ENCODE results near the gene LAMA3.

The LAMA3 gene

DNA sequence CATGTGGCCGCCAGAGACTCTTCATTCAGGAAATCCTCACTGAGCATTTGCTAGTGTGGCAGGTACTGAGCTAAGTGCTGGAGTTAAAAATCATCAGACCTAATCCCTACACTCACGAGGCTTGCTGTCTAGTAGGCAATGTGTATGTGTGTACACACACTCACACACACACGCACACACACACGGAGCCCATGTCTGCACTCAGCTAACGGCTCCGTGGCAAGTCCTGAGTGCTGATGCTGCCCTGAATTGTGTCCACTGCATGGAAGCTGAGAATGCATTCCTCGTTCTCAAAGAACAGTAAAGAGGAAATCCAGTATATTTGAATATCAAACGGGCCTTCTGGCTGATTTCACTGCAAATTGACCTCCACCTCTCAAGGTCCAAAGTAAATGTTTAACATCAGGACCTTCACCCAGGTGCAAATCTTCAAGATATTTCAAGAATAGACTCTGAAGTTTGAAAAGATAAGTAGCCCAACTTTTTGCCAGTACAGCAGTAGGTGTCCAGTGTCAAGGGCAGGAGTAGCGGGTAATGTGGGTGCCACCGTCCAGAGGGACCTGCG lies 189.2 kb downstream of the LAMA3 start:
- DNase-seq (ENCODE audit: low read depth): no peak

GRCh38 chr18:23879126-23879525 lies 189.9 kb downstream of the LAMA3 start:
- DNase-seq (ENCODE audit: low read depth): no peak

- DNase-seq (ENCODE audit: low read depth): no peak
These were observed 190.3 kb downstream of the LAMA3 start for GRCh38 chr18:23879544-23879943.

DNA sequence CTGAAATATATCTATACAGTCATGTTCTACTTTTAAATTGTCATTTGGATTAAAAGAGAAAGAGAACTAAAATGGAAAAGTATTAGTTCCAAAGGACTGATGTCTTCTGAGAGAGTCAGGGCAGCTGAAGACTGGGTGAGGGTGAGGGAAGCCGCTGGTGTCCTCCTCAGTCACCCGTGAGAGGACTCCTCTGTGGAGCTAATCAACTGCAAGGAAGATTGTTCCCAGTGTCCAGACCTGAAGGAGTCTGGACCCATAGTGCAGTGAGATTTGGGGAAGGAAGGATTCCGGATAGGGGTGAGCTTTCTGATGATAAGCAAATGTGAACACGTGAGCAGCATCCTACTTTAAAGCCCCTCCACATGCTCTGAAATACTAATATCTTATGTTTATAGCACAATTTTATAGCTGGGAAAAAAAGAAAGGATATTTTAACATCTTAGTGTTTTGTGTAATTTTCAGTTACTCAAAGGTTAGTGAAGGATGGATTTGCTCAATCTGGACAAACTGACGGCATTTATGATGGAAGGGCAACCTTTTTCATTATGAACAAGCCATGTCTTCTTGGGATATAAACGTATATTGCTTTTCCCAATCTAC lies 190.8 kb downstream of the LAMA3 start:
- no peak for DNase-seq (ENCODE audit: low read depth)

DNA sequence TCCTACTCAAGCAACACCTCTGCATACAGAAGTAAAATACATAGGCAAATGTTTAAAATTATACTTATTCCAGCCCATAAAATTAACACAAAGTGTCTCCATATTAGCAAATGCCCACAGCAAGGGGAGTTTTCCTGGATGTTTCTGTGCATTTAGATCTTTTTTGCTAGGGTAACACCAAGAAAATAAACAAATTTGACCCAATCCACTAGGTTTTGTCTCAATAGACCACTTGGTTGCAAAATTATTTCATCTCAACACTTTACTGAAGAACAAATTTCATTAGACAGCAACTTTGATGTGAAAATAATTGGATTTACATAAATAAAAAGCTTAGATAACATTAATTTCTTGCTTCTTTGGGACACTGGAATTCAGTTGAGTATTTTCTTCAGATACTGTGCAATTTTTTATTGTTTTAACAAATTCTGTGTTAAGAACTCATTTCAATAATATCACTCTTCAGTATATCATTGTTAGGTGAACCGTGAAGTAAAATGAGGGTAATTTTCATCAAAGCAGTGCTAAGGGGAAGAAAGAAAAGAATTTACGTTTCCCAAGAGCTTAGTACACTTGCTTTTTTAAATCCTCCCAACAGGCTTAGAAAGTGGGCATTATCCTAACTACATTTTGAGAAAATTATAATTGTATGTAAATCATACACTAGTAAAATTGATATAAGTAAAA lies 191.8 kb downstream of the LAMA3 start:
- DNase-seq (ENCODE audit: low read depth): no peak

- DNase-seq (ENCODE audit: low read depth): no peak
These were observed 192.5 kb downstream of the LAMA3 start for GRCh38 chr18:23881778-23882177.

GRCh38 chr18:23882616-23883276 lies 193.5 kb downstream of the LAMA3 start:
- DNase-seq (ENCODE audit: low read depth): no peak

DNA sequence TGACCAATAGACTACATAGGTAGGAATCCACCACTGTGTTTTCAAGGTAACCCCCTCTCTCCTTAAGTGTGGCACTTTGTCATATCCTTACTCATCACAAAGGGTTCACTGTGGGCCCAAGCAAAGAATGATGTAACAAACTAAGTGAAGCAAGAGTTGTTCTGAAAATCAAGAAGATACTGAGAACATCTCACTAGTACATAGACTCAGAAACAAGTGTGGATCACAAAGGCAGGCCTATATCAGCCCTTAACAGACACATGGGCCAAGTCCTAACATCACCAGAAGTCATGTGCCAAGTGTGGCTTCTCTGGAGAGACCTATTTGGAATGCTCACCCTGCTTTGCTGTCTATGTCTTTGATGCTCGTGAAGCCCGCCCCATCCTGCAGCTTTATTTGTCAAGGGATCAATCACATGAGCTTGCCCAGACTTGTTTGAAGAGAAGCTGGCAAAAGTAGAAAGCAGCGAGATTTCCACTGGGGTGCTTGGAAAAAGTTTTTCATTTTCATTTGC lies 194.1 kb downstream of the LAMA3 start:
- DNase-seq (ENCODE audit: low read depth): no peak

DNA sequence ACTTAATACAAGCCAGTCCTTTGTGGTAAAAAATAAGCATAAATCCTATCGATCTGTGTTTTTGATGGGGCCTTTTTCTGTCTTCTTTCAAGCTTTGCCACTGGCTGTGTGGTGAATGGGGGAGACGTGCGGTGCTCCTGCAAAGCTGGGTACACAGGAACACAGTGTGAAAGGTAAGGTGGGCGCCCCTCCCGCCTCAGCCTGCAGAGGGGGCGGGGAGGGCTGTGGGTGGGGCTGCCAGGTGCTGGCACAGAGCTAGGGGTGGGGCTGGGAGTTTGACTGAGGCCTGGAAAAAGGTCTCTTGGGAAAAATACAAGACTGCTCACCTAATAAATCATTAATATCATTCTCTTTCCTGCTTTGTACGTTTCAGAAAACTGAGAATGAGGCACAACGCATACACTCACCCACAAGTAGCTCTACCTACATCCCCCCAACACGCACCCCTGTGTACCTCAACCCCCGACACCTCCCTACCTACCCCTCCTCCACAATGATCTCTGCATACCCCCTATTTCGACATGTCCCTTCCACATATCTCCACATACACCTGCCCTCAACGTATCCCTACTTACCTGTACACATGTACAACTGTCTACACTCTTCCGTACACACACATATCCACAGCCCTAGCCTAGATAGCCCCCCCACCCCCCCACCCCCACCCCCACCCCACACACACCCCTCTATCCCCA lies 195.6 kb downstream of the LAMA3 start:
- no peak for DNase-seq (ENCODE audit: low read depth)

DNA sequence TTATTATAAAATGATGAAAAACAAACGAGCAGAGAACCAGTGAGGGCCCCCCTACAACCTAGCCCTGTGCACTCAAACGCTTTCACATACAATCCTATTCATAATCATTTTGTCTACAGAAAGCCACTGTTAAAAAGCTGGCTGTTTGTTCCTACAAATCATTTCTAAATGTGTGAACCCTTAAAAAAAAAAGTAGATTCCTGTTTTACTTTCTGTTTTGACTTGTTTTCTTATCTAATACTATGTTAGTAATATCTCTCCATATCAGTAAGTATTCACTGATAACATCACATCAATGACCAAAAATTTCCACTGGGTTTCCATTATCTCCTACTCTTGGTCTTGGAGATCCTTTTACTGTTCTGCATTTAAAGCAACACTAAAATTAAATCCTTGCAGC lies 196.5 kb downstream of the LAMA3 start:
- DNase-seq (ENCODE audit: low read depth): no peak

- DNase-seq (ENCODE audit: low read depth): no peak
These were observed 197.8 kb downstream of the LAMA3 start for GRCh38 chr18:23887035-23887434.

- DNase-seq (ENCODE audit: low read depth): no peak
These were observed 198.2 kb downstream of the LAMA3 start for GRCh38 chr18:23887493-23887892.

GRCh38 chr18:23888881-23889280 lies 199.6 kb downstream of the LAMA3 start:
- no peak for DNase-seq (ENCODE audit: low read depth)

GRCh38 chr18:23889907-23890306 lies 200.7 kb downstream of the LAMA3 start:
- no peak for DNase-seq (ENCODE audit: low read depth)

DNA sequence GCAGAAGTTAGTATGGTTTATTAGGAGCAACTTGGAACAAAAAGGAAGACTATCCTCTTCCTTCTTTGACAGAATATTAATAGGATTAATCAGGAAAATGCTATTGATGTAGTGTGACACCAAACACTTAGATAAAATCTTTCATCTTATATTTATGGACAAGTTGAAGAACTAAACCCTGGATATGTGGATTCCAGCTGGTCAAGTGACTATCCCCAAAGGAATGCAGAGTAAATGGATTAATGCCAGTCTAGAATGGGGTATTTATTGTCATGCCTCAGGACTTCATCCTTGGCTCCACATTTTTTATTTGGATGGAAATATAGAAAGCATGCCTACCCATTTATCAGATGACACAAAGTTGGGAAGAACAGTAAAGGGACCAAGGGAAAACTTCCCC lies 201.3 kb downstream of the LAMA3 start:
- no peak for DNase-seq (ENCODE audit: low read depth)

GRCh38 chr18:23893653-23894052 lies 204.4 kb downstream of the LAMA3 start:
- DNase-seq (ENCODE audit: low read depth): no peak

- DNase-seq (ENCODE audit: low read depth): no peak
These were observed 205.5 kb downstream of the LAMA3 start for GRCh38 chr18:23894661-23895175.

DNA sequence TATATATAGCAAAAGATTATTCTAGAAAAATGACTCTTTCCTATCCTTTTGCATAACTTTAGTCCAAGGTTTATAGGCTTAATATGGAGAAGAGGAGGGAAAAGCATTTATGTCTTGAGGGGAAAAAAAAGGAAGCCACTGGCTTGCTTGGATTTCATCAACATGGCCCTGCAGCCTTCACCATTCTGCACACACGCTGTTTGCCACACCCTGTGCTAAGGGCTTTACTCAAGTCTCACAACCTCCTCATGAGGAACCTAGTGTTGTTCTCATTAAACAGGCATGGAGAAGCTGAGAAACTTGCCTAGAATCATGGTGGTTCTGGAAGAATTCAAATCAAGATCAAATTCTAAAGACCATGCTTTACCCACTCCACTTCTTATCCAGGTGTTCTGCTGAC lies 208.0 kb downstream of the LAMA3 start:
- no peak for DNase-seq (ENCODE audit: low read depth)

- DNase-seq (ENCODE audit: low read depth): no peak
These were observed 208.5 kb downstream of the LAMA3 start for GRCh38 chr18:23897733-23898132.

- DNase-seq (ENCODE audit: low read depth): no peak
These were observed 211.7 kb downstream of the LAMA3 start for GRCh38 chr18:23900994-23901393.

DNA sequence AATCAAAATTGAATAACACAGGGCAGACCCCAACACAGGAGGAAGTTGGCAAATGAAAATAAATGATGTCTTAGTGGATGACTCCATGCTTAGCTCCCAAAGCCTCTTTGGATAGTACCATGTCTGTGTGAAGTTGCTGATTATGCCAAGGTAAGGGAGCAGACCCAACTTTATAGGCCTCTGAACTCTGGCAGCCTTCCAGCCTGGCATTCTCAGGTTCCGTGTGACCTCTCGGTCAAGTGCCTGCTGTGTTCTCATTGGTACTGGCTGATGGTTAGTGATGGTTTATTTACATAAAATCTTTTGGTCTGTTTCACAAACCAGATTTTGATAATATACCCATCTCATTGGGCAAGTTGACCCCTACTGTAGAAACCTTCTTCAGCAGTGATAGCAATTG lies 213.1 kb downstream of the LAMA3 start:
- DNase-seq (ENCODE audit: low read depth): no peak

- DNase-seq (ENCODE audit: low read depth): no peak
These were observed 214.7 kb downstream of the LAMA3 start for GRCh38 chr18:23903971-23904370.
